Adipocyte (in vitro differentiated cells): ENCODE results near the gene DLAT.
A peak's percentile ranks its signal among the peaks of the same experiment; 100 is the strongest.

Experiments
- DNase-seq: peaks from one replicate; pipeline ENCODE4 v3.0.0-alpha.2; 2015; ENCODE audit warnings: low read depth
- H3K27me3 ChIP-seq: replicated peaks from 2 replicates; pipeline ENCODE4 v1.7.0; 2013; ENCODE audit warnings: mild to moderate bottlenecking, low read length, moderate library complexity; ENCODE audit not compliant: control insufficient read depth, insufficient read depth
- H3K36me3 ChIP-seq: 2 replicates; pipeline ENCODE4 v1.7.0; 2013; ENCODE audit warnings: low read length, mild to moderate bottlenecking, moderate library complexity; ENCODE audit not compliant: control insufficient read depth, insufficient read depth, severe bottlenecking
- H3K4me1 ChIP-seq: 2 replicates; pipeline ENCODE4 v1.7.0; 2013; ENCODE audit warnings: mild to moderate bottlenecking, low read length, moderate library complexity; ENCODE audit not compliant: control insufficient read depth, insufficient read depth
- H3K4me3 ChIP-seq: 2 replicates; pipeline ENCODE4 v1.7.0; 2013; ENCODE audit warnings: mild to moderate bottlenecking, low read length, moderate library complexity
- H3K9ac ChIP-seq: 2 replicates; pipeline ENCODE4 v1.7.0; 2013; ENCODE audit warnings: mild to moderate bottlenecking, low read length, moderate library complexity
- H3K9me3 ChIP-seq: 2 replicates; pipeline ENCODE4 v1.7.0; 2013; ENCODE audit warnings: mild to moderate bottlenecking, low read length, moderate library complexity; ENCODE audit not compliant: control insufficient read depth

DLAT gene

GRCh38 chr11:112097734-112098528 lies 72.7 kb downstream of the DLAT start:
- DNase-seq: no peak
- H3K36me3 ChIP-seq: peaks cover 30% of the 10 kb centered on the region
- H3K9me3 ChIP-seq: no peaks in the 10 kb centered on the region
- no peak overlapping the region for H3K9ac ChIP-seq
- no peaks in the 10 kb centered on the region for H3K27me3 ChIP-seq
- H3K4me3 ChIP-seq: no peak overlapping the region
- H3K4me1 ChIP-seq: peaks cover 10% of the 10 kb centered on the region

- no peak overlapping the region for H3K9ac ChIP-seq
- DNase-seq: peak; percentile 67
- H3K4me1 ChIP-seq: peaks cover 17% of the 10 kb centered on the region
- H3K27me3 ChIP-seq: no peaks in the 10 kb centered on the region
- H3K4me3 ChIP-seq: no peak overlapping the region
- no peaks in the 10 kb centered on the region for H3K9me3 ChIP-seq
- peaks cover 12% of the 10 kb centered on the region for H3K36me3 ChIP-seq
Measured at GRCh38 chr11:112100462-112100861, 75.3 kb downstream of the DLAT start.

- H3K36me3 ChIP-seq: no peaks in the 10 kb centered on the region
- H3K4me1 ChIP-seq: peaks cover 17% of the 10 kb centered on the region
- H3K9me3 ChIP-seq: no peaks in the 10 kb centered on the region
- DNase-seq: no peak
- H3K27me3 ChIP-seq: no peaks in the 10 kb centered on the region
- no peak overlapping the region for H3K4me3 ChIP-seq
- H3K9ac ChIP-seq: no peak overlapping the region
Measured at GRCh38 chr11:112103446-112103845, 78.2 kb downstream of the DLAT start.

GRCh38 chr11:112106070-112106469 lies 80.9 kb downstream of the DLAT start:
- Histone ChIP-seq H3K36me3 (no peaks in the 10 kb centered on the region), H3K4me3 (no peak overlapping the region), H3K4me1 (peaks cover 9% of the 10 kb centered on the region), H3K9me3 (no peaks in the 10 kb centered on the region), H3K9ac (no peak overlapping the region), H3K27me3 (no peaks in the 10 kb centered on the region)
- DNase-seq: no peak
